HepG2 (cell line): ENCODE measurements around the gene PLXNB2. TPM values are rescaled to one million over a fixed set of nuclear protein-coding genes. Genes with fewer than 3 reads are reported as not detected.
A peak's percentile ranks its signal among the peaks of the same experiment; 100 is the strongest.

Experiments used
- ATF6 ChIP-seq: sonication (generic); formaldehyde crosslinking; conservative IDR thresholded peaks from 2 replicates; pipeline ENCODE4 v1.4.0; 2020; ENCODE audit warnings: missing genetic modification reagents
- DZIP1 ChIP-seq: sonication (generic); formaldehyde crosslinking; IDR thresholded peaks from 2 replicates; pipeline ENCODE4 v1.5.0; 2020; ENCODE audit warnings: mild to moderate bottlenecking, missing genetic modification reagents
- IRF2 ChIP-seq: IDR thresholded peaks from 2 replicates; pipeline ENCODE4 v1.6.1; 2018; ENCODE audit warnings: missing genetic modification reagents, missing compliant biosample characterization
- SOX6 ChIP-seq, 2 experiments: fragments of 450-650 bp in 1 of 2; sonication (generic) in 1 of 2; formaldehyde crosslinking in 1 of 2; IDR thresholded peaks; 2 replicates each; pipeline versions ENCODE4 v1.4.0 to v1.6.1; 2017 to 2020; ENCODE audit warnings: antibody characterized with exemption in 1 of 2, mild to moderate bottlenecking in 1 of 2, missing genetic modification reagents in 1 of 2
- STAG1 ChIP-seq: sonication (generic); formaldehyde crosslinking; IDR thresholded peaks from 2 replicates; pipeline ENCODE4 v1.4.0; 2020; ENCODE audit warnings: missing genetic modification reagents
- TBL1XR1 ChIP-seq: fragments of 150-350 bp; IDR thresholded peaks from 2 replicates; pipeline ENCODE4 v1.6.1; 2014; ENCODE audit warnings: borderline replicate concordance, low read length; ENCODE audit not compliant: partially characterized antibody
- WIZ ChIP-seq: sonication (generic); formaldehyde crosslinking; IDR thresholded peaks from 2 replicates; pipeline ENCODE4 v1.5.1; 2020; ENCODE audit warnings: mild to moderate bottlenecking, missing genetic modification reagents
- ZFP36 ChIP-seq: fragments of 150-350 bp; IDR thresholded peaks from 2 replicates; pipeline ENCODE4 v1.6.1; 2018; ENCODE audit warnings: borderline replicate concordance, low read length, low read depth; ENCODE audit not compliant: partially characterized antibody
- ZNF235 ChIP-seq: sonication (generic); formaldehyde crosslinking; IDR thresholded peaks from 2 replicates; pipeline ENCODE4 v1.8.1; 2023; ENCODE audit warnings: mild to moderate bottlenecking, missing genetic modification reagents, borderline replicate concordance
- ZNF263 ChIP-seq: sonication (generic); formaldehyde crosslinking; IDR thresholded peaks from 2 replicates; pipeline ENCODE4 v1.4.0; 2020; ENCODE audit warnings: missing genetic modification reagents
- ZNF292 ChIP-seq: sonication (generic); formaldehyde crosslinking; IDR thresholded peaks from 2 replicates; pipeline ENCODE4 v1.8.1; 2022; ENCODE audit warnings: mild to moderate bottlenecking, low read depth, missing genetic modification reagents, borderline replicate concordance
- ZNF691 ChIP-seq: sonication (generic); formaldehyde crosslinking; IDR thresholded peaks from 2 replicates; pipeline ENCODE4 v1.4.0; 2020; ENCODE audit warnings: missing genetic modification reagents, low read depth, mild to moderate bottlenecking, borderline replicate concordance
- ZNF75D ChIP-seq: sonication (generic); formaldehyde crosslinking; IDR thresholded peaks from 2 replicates; pipeline ENCODE4 v1.8.1; 2023; ENCODE audit warnings: missing genetic modification reagents, mild to moderate bottlenecking, borderline replicate concordance
- ZNF777 ChIP-seq: sonication (generic); formaldehyde crosslinking; IDR thresholded peaks from 2 replicates; pipeline ENCODE4 v1.4.0; 2020; ENCODE audit warnings: missing genetic modification reagents
- ZSCAN5A ChIP-seq: sonication (generic); formaldehyde crosslinking; IDR thresholded peaks from 2 replicates; pipeline ENCODE4 v1.8.0; 2022; ENCODE audit warnings: mild to moderate bottlenecking, missing genetic modification reagents, borderline replicate concordance
- polyA plus RNA-seq, 8 experiments: library from polyadenylated mRNA; depleted of rRNA in 3 of 8; stranded (reverse) in 7 of 8; unstranded in 1 of 8; fragments of >200 nt; fragmentation: Illumina TruSeq in 4 of 8; extraction: Trizol in 4 of 8; gene quantifications; 2 replicates each; pipeline versions ENCODE4 v1.2.1 to v1.2.3, GENCODE V29; 2011 to 2016; ENCODE audit warnings: low read depth in 4 of 8, missing spikeins in 1 of 8, mixed read lengths in 1 of 8; ENCODE audit not compliant: insufficient read depth in 1 of 8
- total RNA-seq, 5 experiments: library from RNA; depleted of rRNA; stranded (reverse); fragments of >200 nt; fragmentation: Illumina TruSeq; extraction: Trizol; gene quantifications; 2 replicates each; pipeline ENCODE4 v1.2.3, GENCODE V29; 2016; ENCODE audit warnings: low read depth in 1 of 5
- TF ChIP-seq, protein P1 (sequence below): sonication (generic); formaldehyde crosslinking; IDR thresholded peaks from 2 replicates; pipeline ENCODE4 v1.5.0; 2020; ENCODE audit warnings: mild to moderate bottlenecking, missing genetic modification reagents, borderline replicate concordance

PLXNB2 gene
- total and polyA plus RNA-seq, 2 of the 13 experiments (the other 11 are each of a cell fraction or from before 2014, with no cell fraction given), result 32.6 to 68.9 TPM

GRCh38 chr22:50293441-50294318 lies 13.8 kb downstream of the PLXNB2 start (continued):
- TF ChIP-seq, protein P1, sequence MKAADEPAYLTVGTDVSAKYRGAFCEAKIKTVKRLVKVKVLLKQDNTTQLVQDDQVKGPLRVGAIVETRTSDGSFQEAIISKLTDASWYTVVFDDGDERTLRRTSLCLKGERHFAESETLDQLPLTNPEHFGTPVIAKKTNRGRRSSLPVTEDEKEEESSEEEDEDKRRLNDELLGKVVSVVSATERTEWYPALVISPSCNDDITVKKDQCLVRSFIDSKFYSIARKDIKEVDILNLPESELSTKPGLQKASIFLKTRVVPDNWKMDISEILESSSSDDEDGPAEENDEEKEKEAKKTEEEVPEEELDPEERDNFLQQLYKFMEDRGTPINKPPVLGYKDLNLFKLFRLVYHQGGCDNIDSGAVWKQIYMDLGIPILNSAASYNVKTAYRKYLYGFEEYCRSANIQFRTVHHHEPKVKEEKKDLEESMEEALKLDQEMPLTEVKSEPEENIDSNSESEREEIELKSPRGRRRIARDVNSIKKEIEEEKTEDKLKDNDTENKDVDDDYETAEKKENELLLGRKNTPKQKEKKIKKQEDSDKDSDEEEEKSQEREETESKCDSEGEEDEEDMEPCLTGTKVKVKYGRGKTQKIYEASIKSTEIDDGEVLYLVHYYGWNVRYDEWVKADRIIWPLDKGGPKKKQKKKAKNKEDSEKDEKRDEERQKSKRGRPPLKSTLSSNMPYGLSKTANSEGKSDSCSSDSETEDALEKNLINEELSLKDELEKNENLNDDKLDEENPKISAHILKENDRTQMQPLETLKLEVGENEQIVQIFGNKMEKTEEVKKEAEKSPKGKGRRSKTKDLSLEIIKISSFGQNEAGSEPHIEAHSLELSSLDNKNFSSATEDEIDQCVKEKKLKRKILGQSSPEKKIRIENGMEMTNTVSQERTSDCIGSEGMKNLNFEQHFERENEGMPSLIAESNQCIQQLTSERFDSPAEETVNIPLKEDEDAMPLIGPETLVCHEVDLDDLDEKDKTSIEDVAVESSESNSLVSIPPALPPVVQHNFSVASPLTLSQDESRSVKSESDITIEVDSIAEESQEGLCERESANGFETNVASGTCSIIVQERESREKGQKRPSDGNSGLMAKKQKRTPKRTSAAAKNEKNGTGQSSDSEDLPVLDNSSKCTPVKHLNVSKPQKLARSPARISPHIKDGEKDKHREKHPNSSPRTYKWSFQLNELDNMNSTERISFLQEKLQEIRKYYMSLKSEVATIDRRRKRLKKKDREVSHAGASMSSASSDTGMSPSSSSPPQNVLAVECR, result peak; percentile 96
- TF ChIP-seq IRF2, result peak; percentile 68
- no peak for TF ChIP-seq ZNF777 (CRISPR knock-in tag)
- TF ChIP-seq ZFP36, result no peak
- no peak for TF ChIP-seq ZNF235 (CRISPR knock-in tag)
- no peak for TF ChIP-seq ZNF263 (CRISPR knock-in tag)
- TF ChIP-seq ATF6 (CRISPR knock-in tag), result no peak; the same call in 1 of the 2 replicates
- TF ChIP-seq STAG1 (CRISPR knock-in tag), result peak; percentile 34
- TF ChIP-seq TBL1XR1, result no peak
- TF ChIP-seq ZNF75D (CRISPR knock-in tag), result peak; percentile 37; the same call in 1 of the 2 replicates
- TF ChIP-seq ZNF292 (CRISPR knock-in tag), result peak; percentile 95
- peak; percentile 65; the same call in 1 of the 2 replicates for TF ChIP-seq DZIP1
- no peak for TF ChIP-seq SOX6 (IDR thresholded peaks at IDR 0.05)
- peak; percentile 71 for TF ChIP-seq SOX6 (CRISPR knock-in tag; IDR thresholded peaks at IDR 0.05)
- peak; percentile 48; the same call in 1 of the 2 replicates for TF ChIP-seq ZNF691 (CRISPR knock-in tag)
- TF ChIP-seq WIZ, result no peak
- TF ChIP-seq ZSCAN5A, result no peak
